GM18870 (cell line): Measurements from ENCODE around the gene CEMIP2.
A peak's percentile ranks its signal among the peaks of the same experiment; 100 is the strongest.
"Not testable (repeated sequence)": the region's sequence is repeated elsewhere in the genome, so short reads cannot be mapped to it uniquely, and the experiment has no call there.

Experiments used
- ATAC-seq: cut with Tn5 transposase; IDR thresholded peaks from one replicate; pipeline ENCODE4 v1.9.1; 2021; ENCODE audit warnings: moderate library complexity; ENCODE audit not compliant: unreplicated experiment

CEMIP2 gene

DNA sequence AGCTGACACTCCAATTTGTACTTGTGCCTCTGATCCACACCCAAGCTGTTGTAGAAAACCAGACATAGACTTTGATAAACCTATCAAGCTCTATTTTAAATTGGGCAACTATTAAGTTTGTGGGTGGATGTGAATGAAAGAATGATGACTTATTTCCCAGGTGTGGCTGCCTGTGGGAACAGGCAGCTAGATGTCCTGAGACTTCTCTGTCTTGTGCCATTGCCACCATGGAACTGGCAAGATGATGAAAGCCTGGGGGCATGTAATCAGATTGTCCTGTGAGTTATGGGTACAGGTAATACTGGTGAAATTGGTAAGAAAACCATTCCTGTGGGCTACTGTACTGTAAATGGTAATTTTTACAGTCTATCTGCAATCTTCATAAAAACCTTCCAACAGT lies 57.5 kb downstream of the CEMIP2 start:
- no peak for ATAC-seq

DNA sequence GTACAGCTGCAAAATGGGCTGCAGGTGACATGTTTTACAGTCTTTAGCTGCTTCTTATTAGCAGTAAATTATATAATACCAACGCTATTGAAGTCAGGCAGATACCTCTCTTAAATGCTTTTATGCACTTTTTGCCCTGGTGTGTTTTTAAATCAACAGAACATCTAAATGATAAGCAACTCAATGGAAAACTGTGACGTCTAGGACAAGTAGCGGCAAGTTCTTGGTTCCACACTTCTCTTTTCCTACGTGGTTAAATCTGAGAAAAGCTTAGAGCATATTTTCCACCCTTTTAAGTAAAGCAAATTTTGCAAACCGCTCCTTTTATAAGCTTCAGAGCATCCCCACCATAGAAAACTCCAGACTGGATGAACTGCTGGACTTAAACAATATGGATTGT lies 58.1 kb downstream of the CEMIP2 start:
- no peak for ATAC-seq

DNA sequence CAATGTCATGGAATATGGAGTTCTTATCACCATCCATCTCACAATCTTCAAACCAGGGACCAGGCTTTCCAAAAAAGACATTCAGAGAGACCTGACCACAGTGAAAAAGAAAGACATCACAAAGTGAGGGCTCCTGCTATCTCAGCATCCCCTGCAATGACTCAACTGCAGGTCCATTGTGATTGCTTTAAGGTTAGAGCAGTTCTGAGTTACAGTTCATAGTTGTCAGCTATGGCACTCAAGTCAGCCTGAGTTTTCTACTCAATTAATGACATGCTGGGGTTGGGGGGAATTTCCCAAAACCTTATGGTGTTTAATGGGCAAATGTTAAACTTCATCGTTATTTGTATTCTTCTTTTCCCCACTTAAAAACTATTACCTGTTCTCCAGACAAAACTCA lies 58.9 kb downstream of the CEMIP2 start:
- no peak for ATAC-seq

DNA sequence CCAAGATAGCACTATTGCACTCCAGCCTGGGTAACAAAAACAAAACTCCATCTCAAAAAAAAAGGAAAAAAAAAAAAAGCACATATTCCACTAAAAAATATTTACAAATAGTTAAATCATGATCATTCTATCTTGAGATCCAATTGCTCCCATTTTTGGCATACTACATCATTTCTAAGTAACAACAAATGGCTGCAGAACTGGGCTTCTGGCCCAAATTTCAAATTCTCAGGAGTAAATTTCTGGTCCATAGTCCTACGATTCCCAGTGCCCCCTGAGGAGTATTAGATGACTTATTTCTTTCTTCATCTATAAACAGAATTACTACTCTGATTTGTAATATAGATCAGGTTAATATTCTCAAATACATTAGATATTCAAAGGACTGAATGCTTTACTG lies 62.1 kb downstream of the CEMIP2 start:
- ATAC-seq: no peak

DNA sequence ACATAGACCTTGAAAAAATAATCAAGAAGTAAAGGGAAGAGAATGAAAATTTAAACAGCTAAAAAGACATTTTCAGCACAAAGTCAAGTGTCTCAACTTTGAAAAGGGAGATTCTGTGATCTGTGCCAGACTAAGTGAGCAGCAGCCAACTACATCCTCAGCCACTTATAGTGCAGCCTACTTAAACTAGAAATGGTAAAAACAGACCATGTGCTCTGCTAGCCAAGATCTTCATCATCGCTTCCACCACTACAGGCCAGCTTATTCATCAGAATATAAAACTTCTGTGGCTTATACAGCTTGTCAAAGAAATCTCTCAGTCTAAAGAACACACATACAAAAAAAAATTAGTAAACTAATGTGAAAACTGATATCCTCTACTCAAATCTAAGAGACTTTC lies 63.5 kb downstream of the CEMIP2 start:
- no peak for ATAC-seq

DNA sequence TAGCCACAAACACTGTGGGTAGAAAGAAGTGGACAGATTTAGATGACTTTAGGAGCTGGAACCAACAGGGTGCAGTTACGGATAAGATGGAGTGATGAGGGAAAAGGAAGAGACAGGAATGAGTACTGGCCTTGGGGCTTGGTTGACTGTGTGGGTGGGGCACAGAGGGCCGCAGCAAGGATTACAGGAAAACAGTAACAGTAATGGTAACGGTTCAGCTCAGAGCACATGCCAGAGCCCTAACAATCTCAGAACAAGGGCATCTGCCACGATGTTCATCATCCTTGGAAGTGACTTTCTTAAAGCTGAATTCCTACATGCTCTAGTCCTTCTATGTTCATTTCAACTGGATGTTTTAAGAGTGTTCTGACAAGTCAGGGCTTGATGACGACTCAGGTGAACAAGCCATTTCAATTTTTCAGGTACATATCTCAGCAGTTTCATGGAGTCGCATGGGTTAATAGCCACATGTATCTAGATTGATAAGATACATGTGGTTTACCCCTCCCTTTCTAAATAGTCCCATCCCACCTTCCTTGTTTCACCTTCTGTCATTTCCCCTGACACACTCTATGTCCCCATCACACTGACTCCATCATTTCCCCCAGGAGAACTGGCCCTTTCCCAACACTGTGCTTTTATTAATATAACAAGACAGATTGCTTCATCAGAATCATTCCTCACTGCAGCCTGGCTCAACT lies 65.0 kb downstream of the CEMIP2 start:
- ATAC-seq: no peak

DNA sequence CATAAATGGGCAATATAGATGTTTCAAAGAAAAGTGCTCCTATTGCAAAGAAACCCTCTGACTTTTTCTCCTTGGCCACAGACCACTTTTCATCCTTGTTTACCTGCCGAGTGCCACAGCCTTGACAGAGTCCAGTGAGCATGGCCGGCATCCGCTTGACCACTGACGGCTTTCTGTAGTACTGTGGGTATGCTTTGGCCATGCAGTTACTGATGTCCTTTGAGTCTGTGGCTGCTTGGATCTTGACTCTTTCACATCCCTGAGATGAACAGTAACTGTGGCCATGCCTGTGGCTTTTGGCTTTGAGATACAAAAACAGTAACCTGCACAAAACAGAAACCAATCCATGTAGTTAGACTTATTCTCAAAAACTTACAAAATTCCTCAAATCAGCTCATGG lies 70.4 kb downstream of the CEMIP2 start:
- no peak for ATAC-seq

DNA sequence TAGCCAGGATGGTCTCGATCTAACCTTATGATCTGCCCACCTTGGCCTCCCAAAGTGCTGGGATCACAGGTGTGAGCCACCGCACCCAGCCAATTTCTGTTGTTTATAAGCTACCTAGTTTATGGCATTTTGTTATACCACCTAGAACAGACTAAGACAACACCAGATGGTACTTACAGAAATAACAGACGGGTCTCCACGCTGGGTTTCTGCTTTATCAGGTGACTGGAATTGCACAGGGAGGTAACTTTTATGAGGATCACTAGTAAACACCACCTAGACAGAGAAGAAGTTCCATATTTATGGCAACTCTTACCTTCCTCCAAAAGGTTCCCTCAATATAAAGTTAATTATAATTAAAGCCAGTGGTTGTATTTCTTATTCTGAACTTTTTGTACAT lies 74.0 kb downstream of the CEMIP2 start:
- no peak for ATAC-seq

DNA sequence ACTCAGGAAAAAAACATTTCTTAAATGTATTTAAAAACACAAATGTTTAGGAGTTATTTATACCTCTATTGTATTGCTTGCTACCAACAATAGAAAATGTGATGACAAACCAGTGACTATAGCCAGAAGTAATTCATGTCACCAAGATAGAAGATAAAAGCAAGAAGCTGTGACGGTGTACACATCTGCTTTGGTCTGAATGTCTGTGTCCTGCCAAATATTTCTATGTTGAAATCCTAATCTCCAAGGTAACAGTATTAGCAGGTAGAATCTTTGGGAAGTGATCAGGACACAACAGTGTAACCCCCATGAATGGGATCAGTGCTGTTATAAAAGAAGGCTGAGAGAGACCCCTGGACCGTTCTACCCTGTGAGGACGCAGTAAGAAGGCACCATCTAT lies 74.7 kb downstream of the CEMIP2 start:
- no peak for ATAC-seq

DNA sequence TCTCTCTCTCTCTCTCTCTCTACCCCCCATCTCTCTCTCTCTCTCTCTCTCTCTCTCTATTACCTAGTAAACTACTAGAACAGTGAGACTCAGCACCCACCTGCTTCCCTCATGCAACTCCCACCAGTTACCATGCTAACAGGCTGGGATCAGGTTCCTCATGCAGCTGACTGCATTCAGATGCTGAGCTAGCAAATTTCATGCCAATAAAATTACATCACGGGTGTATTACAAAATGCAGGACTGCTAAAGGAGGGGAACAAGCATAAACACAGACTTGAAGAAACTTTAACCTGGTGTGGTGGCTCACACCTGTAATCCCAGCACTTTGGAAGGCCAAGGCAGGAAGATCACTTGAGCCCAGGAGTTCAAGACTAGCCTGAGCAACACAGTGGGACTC lies 76.0 kb downstream of the CEMIP2 start:
- no peak for ATAC-seq

DNA sequence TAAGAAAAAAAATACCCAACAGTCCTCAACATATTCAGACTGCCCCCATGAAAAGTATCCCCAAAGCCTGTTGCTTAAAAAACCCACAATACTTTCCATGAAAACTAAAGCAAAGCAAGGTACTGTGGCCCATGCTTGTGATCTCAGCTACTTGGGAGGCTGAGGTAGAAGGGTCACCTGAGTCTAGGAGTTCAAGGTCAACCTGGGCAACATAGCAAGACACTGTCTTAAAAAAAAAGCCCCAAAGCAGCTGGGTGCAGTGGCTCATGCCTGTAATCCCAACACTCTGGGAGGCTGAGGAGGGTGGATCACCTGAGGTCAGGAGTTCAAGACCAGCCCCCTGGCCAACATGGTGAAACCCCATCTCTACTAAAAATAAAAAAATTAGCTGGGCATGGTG lies 76.7 kb downstream of the CEMIP2 start:
- not testable (repeated sequence) for ATAC-seq

DNA sequence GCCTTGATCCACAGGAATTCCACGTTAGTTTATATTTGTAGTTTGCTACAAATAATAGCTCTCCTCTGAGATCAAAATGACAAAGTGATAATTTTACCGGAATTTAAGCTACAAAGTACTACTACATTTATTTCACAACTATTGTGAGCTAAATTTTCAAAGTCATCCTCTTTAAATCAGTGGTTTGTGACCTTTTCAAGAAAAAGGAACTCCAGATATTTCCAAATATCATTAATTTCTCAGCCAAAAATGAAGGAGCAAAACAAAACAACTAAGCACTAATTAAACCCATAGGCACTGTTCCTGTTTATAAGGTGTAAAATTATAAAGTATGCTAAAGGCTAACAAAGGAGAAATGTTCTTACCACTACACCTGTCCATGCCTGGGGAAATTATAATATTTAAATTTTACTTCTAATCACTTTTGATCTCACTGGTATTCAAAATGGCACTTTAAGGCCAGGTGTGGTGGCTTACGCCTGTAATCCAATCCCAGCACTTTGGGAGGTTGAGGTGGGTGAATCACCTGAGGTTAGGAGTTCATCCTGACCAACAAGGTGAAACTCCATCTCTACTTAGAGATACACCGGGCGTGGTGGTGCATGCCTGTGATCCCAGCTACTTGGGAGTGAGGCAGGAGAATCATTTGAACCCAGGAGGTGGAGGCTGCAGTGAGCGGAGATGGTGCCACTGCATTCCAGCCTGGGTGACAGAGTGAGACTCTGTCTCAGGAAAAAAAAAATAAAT lies 77.5 kb downstream of the CEMIP2 start:
- no peak for ATAC-seq

DNA sequence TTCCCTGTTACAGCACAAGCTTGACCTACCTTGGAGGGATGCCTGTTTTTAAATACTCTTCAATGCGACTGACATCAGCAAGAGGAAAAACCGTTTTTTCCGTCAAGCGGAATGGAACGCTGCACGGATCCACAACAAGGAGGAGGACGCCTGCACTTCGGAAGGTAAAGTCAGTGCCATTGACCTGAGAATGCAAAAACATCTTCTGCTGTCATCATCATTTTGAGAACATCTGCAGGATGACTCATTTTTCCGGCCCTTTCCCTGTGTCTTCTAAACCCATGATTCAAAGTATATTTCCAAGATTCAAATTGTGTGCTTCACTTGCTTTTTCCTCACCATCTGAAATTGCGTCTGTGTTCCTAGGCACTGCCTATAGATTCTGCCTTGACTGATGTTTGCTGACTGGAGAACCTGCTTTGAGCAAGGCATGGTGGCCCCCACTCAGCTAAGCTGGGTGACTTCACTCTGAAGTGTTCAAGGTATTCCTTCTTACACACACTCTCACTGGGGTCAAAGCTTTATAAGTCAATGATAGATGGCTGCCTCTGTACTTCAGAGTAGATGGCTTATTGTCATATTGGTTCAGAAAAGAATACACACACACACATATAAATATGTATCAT lies 78.1 kb downstream of the CEMIP2 start:
- ATAC-seq: no peak

DNA sequence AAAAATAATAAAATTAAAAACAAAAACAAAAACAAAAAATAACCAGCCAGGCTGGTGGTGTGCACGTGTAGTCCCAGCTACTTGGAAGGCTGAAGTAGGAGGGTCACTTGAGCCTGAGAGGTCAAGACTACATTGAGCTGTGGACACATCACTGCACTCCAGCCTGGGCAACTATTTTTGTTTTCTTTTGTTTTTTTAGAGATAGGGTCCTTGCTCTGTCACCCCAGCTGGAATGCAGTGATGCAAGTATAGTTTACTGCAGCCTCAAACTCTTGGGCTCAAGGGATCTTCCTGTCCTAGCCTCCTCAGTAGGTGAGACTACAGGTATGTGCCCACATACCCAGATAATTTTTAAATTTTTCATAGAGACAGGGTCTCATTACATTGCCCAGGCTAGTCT lies 80.6 kb downstream of the CEMIP2 start:
- no peak for ATAC-seq

DNA sequence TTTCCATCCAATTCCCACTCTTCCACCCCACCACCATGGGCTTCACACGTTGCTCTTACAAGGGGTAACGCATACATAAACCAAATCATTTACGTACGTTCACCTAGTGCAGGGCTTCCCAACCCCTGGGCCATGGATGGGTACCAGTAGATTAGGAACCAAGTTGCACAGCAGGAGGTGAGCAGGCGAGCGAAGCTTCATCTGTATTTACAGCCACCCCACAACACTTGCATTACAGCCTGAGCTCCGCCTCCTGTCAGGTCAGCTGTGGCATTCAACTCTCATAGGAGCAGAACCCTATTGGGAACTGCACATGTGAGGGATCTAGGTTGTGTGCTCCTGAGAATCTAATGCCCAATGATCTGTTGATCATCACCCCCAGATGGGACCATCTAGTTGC lies 82.3 kb downstream of the CEMIP2 start:
- ATAC-seq: no peak

DNA sequence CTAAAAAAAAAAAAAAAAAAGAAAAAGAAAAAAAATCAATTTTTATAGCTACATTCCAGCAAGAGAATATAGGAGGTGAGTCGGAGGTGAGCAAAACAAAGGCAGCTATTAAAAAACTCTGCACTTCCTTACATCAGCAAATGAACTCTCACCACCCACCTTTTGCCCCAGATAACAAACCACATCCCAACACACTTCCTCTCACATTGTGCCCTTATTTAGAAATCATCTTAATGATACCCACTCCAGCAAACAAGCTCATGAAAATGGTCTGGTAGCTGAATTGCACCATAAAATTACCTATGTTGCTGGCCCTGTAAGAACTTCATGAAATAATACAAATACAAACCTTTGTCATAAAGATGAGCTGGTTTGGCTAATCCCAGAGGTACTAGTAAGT lies 82.9 kb downstream of the CEMIP2 start:
- no peak for ATAC-seq

DNA sequence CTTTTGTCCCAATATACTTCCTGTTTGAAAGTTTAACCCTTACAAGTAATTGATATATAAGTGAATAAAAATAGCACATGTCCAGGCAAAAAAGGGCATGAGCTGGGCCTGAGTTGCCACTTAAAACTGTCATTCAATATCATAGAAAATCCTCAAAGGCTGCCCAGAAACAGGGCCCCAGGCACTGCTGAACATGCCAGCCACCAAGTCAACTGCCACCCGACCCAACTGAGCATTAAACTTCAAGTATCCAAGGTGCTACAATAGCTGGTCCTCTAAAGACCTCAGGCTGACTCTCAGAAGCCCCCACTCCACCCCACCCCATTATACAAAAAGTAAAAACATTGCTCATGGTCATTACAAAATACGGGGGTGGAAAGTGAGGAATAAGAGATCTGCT lies 83.7 kb downstream of the CEMIP2 start:
- ATAC-seq: no peak

DNA sequence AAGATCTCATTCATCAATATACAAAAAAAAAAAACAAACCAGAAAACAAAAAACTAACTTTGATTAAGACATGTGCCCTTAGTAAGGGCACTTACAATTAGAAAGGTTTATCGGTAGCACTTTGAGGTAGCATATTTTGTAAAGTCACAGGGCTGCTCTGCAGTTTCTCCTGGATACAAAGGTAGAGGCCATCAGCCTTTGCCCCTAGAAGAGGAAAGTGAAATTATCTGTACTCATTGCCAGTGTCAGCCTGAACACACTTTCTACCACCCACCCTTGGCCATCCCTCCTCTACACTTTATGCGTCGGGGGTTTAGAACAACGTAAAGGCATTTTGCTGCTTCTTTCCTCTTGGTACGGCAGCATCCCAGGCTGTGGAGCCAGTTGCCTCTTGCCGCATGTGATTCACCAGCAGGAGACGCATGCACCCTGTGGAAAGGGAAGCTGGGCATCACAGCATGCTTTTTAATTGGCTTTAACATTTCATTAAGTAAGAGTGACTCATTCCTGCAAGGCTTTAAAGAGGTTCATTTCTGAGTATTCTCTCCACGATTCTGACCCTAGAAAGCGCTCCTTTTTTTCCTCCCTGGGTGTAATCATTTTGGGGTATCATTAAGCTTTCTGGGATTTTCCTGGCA lies 84.6 kb downstream of the CEMIP2 start:
- no peak for ATAC-seq

DNA sequence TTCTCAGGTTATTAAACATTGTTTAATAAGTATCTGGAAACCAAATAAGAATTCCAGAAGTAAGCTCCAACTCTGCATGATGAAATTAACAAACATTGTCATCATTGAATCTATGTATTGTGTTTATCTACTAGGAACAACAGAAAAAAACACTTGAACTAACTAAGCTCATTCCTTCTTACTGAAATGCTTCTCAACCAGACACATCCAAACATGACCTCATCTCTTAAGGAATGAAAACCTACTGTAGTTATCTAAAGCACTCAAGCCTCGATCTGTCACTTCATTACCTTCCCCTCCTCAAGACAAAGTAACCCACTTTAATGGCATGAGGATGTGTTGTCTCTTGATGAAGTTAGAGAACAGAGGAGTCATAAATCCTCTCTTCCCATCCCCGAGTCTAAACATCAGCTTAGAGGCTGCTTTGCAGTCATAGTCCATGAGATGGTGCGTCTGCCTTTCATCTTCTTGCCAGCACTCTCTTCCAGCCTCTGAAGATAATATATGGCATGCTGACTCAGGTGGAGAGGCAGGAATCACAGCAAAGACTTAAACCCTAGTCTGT lies 86.5 kb downstream of the CEMIP2 start:
- ATAC-seq: no peak

DNA sequence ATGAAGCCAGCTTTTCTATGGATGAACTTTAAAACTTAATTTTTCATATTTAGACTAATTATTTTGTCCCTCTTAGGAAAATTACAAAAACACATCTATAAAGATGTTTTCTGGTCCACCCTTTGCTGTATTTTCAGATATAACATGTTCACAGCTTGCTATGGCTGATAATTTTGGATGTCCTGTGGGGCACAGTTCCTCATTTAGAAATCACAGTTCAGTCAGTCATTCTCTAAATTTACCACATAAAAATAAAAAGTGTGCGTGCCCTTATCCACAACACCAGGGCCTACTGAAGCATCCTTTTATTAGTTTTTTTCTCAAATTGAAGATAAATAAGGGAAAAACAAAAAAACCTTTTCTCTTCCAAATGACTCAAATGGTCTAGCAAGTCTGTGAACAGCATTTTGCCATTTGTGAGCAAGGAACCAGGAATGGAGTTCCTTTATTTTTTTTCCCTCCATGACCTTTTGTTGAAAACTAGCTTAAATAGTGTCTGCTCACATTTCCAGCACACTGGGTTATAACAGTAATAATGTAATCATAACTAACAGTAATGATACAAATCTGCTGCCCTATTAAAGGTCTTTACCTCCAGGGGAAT lies 87.1 kb downstream of the CEMIP2 start:
- peak; percentile 36 for ATAC-seq
